HCT116 (cell line): Measurements from ENCODE around the gene GIPC3.

Source experiments
- ZNF274 ChIP-seq: fragments of 200-500 bp; sonication (Bioruptor generic); IDR thresholded peaks from 2 replicates; pipeline ENCODE4 v1.6.1; 2014; ENCODE audit warnings: mild to moderate bottlenecking, low read depth, low read length, inconsistent platforms
- TF ChIP-seq, protein P1 (sequence below), 3 experiments: fragments of 200-600 bp in 1 of 3; sonication (generic) in 1 of 3; IDR thresholded peaks in 2 of 3; conservative IDR thresholded peaks in 1 of 3; 2 replicates each; pipeline ENCODE4 v1.5.1; 2012 to 2017; ENCODE audit warnings: low read depth in 2 of 3, low read length in 2 of 3, antibody characterized with exemption in 1 of 3, borderline replicate concordance in 1 of 3, control low read depth in 1 of 3, mild to moderate bottlenecking in 1 of 3, mixed read lengths in 1 of 3, mixed run types in 1 of 3, moderate library complexity in 1 of 3; ENCODE audit not compliant: insufficient read depth in 1 of 3

- TF ChIP-seq, protein P1, sequence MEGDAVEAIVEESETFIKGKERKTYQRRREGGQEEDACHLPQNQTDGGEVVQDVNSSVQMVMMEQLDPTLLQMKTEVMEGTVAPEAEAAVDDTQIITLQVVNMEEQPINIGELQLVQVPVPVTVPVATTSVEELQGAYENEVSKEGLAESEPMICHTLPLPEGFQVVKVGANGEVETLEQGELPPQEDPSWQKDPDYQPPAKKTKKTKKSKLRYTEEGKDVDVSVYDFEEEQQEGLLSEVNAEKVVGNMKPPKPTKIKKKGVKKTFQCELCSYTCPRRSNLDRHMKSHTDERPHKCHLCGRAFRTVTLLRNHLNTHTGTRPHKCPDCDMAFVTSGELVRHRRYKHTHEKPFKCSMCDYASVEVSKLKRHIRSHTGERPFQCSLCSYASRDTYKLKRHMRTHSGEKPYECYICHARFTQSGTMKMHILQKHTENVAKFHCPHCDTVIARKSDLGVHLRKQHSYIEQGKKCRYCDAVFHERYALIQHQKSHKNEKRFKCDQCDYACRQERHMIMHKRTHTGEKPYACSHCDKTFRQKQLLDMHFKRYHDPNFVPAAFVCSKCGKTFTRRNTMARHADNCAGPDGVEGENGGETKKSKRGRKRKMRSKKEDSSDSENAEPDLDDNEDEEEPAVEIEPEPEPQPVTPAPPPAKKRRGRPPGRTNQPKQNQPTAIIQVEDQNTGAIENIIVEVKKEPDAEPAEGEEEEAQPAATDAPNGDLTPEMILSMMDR (IDR thresholded peaks at IDR 0.05 in 2 of 3, conservative IDR thresholded peaks at IDR 0.05 in 1 of 3; ENCODE audit: borderline replicate concordance in 1 of 3, insufficient read depth in 1 of 3, low read depth in 2 of 3, low read length in 2 of 3) = no peak
- no peak for TF ChIP-seq ZNF274
These were observed 23.6 kb downstream of the GIPC3 start for GRCh38 chr19:3608750-3609322.
